T-cell (primary cell): ENCODE results near the gene EXOSC2. TPM values are rescaled to one million over a fixed set of nuclear protein-coding genes. Genes with fewer than 3 reads are reported as not detected.
A peak's percentile ranks its signal among the peaks of the same experiment; 100 is the strongest.

Source experiments
- ATAC-seq, 4 experiments: fragments of 200-7000 bp in 3 of 4; fragments of 150-1000 bp in 1 of 4; cut with Tn5 transposase; replicated peaks in 1 of 4; 1 replicate in 3 of 4; 2 replicates in 1 of 4; pipeline ENCODE4 v1.10.0; 2021; ENCODE audit warnings: moderate library complexity in 3 of 4, mild to moderate bottlenecking in 2 of 4, moderate number of reproducible peaks in 1 of 4
- CTCF ChIA-PET, 2 donors: fragments of 300-600 bp; sonication (Branson Sonifier 250); formaldehyde crosslinking; loops; one replicate each; lab custom pipeline; 2022; ENCODE audit warnings: antibody characterized with exemption in 2 of 2; lab: Charles Lee
- POLR2A ChIA-PET, 2 donors: fragments of 300-600 bp; sonication (Branson Sonifier 250); formaldehyde crosslinking; loops; one replicate each; lab custom pipeline; 2022; ENCODE audit warnings: antibody characterized with exemption in 2 of 2; lab: Charles Lee
- DNase-seq, 35 experiments: peaks; one replicate each; pipeline versions ENCODE4 v3.0.0 to v3.0.0-alpha.2; 2013 to 2023
- H3K27ac ChIP-seq: one replicate; pipeline ENCODE4 v1.5.1; 2013; ENCODE audit warnings: low read length
- H3K27me3 ChIP-seq, 2 experiments: replicated peaks in 1 of 2; 1 replicate in 1 of 2; 2 replicates in 1 of 2; pipeline versions ENCODE4 v1.6.1 to v1.7.0; 2013; ENCODE audit warnings: low read length in 1 of 2, mixed read lengths in 1 of 2; ENCODE audit not compliant: control insufficient read depth in 2 of 2, insufficient read depth in 2 of 2; ENCODE audit errors: extremely low read depth in 1 of 2
- H3K36me3 ChIP-seq, 2 donors: 1 replicate in 1 of 2; 2 replicates in 1 of 2; pipeline versions ENCODE4 v1.6.1 to v1.7.0; 2013; ENCODE audit warnings: low read length in 1 of 2; ENCODE audit not compliant: control insufficient read depth in 2 of 2, insufficient read depth in 1 of 2; ENCODE audit errors: extremely low read depth in 1 of 2
- H3K4me1 ChIP-seq, 2 experiments: 1 replicate in 1 of 2; 2 replicates in 1 of 2; pipeline versions ENCODE4 v1.6.1 to v1.7.0; 2013; ENCODE audit warnings: low read length in 2 of 2, mixed read lengths in 1 of 2; ENCODE audit not compliant: insufficient read depth in 2 of 2, control insufficient read depth in 1 of 2; ENCODE audit errors: extremely low read depth in 1 of 2
- H3K4me3 ChIP-seq, 2 donors: 1 replicate in 1 of 2; 2 replicates in 1 of 2; pipeline versions ENCODE4 v1.5.1 to v1.7.0; 2013; ENCODE audit warnings: mild to moderate bottlenecking in 2 of 2, low read length in 1 of 2, moderate library complexity in 1 of 2; ENCODE audit not compliant: control insufficient read depth in 1 of 2; ENCODE audit errors: extremely low read depth in 1 of 2
- H3K9me3 ChIP-seq: 2 replicates; pipeline ENCODE4 v1.7.0; 2013
- H3K27ac Mint-ChIP-seq, 2 donors: one replicate each; pipeline ENCODE4 v1.8.0; 2020 to 2021; ENCODE audit warnings: mild to moderate bottlenecking in 2 of 2, mixed read lengths in 2 of 2
- H3K27me3 Mint-ChIP-seq, 2 donors: one replicate each; pipeline ENCODE4 v1.8.0; 2021 to 2022; ENCODE audit warnings: mixed read lengths in 2 of 2
- H3K36me3 Mint-ChIP-seq: one replicate; pipeline ENCODE4 v1.8.0; 2021; ENCODE audit warnings: mixed read lengths
- H3K4me1 Mint-ChIP-seq, 3 donors: one replicate each; pipeline ENCODE4 v1.8.0; 2020 to 2022; ENCODE audit warnings: mixed read lengths in 3 of 3, mild to moderate bottlenecking in 1 of 3
- H3K4me3 Mint-ChIP-seq, 3 donors: one replicate each; pipeline ENCODE4 v1.8.0; 2020 to 2022; ENCODE audit warnings: mild to moderate bottlenecking in 3 of 3, mixed read lengths in 3 of 3, moderate library complexity in 3 of 3
- H3K9me3 Mint-ChIP-seq, 3 donors: one replicate each; pipeline ENCODE4 v1.8.0; 2020 to 2022; ENCODE audit warnings: mixed read lengths in 3 of 3
- WGBS: methylation state at CpG from one replicate; pipeline ENCODE4 v1.1.5; 2013; ENCODE audit warnings: missing lambda C conversion rate; ENCODE audit not compliant: insufficient coverage; 5-methylcytosine and 5-hydroxymethylcytosine counted together
- total RNA-seq, 35 experiments: library from RNA in 6 of 35; stranded (reverse) in 6 of 35; fragments of 120-200 nt in 1 of 35; gene quantifications; one replicate each; pipeline versions ENCODE4 v1.2.1 to v1.2.4 and lab custom pipeline; 2013 to 2026

Gene EXOSC2
- total RNA-seq, 5 donors from 2014 or later (not counting 1 experiment from before 2014, with no cell fraction given), result 49.1 to 59.1 (median 52.1) TPM

DNA sequence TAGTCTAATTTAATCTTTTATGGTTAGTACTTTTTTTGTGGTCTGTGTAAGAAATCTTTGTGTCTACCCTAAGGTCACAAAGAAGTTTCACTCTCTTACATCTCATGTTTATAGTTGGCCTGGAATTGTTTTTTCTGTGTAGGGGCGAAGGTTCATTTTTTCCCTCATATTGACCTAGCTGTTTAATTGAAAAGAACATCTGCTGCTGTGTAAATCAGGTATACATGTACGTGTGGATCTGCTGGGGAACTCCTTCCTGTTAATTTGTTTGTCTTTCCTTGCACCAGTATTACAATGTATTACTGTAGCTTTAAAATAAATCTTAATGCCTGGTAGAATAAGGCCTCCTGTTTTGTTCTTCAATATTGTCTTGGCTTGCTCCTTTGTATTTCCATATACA is 37.8 kb downstream of the EXOSC2 start:
- no CpG with 5 or more reads among the region's 2 CpGs for WGBS
- Mint-ChIP-seq H3K27me3 (no peaks in the 10 kb centered on the region), H3K4me3 (no peak overlapping the region), H3K36me3 (peaks cover 8% of the 10 kb centered on the region), H3K27ac (no peak overlapping the region), H3K4me1 (peaks cover 23 to 32% (median 31%) of the 10 kb centered on the region in 3 donors), H3K9me3 (peaks cover 0 to 3% (median 2%) of the 10 kb centered on the region in 3 donors)
- Histone ChIP-seq H3K9me3 (no peaks in the 10 kb centered on the region), H3K27me3 (no peaks in the 10 kb centered on the region), H3K4me3 (no peak overlapping the region), H3K27ac (no peak overlapping the region), H3K36me3 (peaks cover 0 to 2% of the 10 kb centered on the region in 2 donors), H3K4me1 (no peaks in the 10 kb centered on the region)
- ChIA-PET CTCF (no interaction called here), POLR2A (interaction anchor here (0.5 to 0.7 kb wide), 3 partner anchors 17 to 239 kb away, joined by 3 to 4 read pairs (median 3); no protein-coding TSS in a partner anchor)
- ATAC-seq (no peak), DNase-seq (no peak)

- WGBS, result no CpG with 5 or more reads among the region's 2 CpGs
- Histone ChIP-seq H3K4me1 (no peaks in the 10 kb centered on the region), H3K36me3 (peaks cover 0 to 2% of the 10 kb centered on the region in 2 donors), H3K4me3 (no peak overlapping the region), H3K27me3 (no peaks in the 10 kb centered on the region), H3K27ac (no peak overlapping the region), H3K9me3 (no peaks in the 10 kb centered on the region)
- Mint-ChIP-seq H3K4me1 (peaks cover 25 to 32% (median 31%) of the 10 kb centered on the region in 3 donors), H3K4me3 (no peak overlapping the region), H3K9me3 (peaks cover 0 to 3% (median 2%) of the 10 kb centered on the region in 3 donors), H3K27ac (no peak overlapping the region), H3K36me3 (peaks cover 8% of the 10 kb centered on the region), H3K27me3 (no peaks in the 10 kb centered on the region)
- ChIA-PET POLR2A (interaction anchor here in 1 of 2 donors (0.6 kb wide), 1 partner anchor 102 kb away, joined by 3 read pairs; no protein-coding TSS in a partner anchor), CTCF (no interaction called here)
- DNase-seq (peak in 1 of 35 experiments; percentile 20), ATAC-seq (no peak)
Observed at GRCh38 chr9:130732136-130732535, 38.6 kb downstream of the EXOSC2 start.

- WGBS, result 100% methylated on average over 3 of the region's 5 CpGs
- Mint-ChIP-seq H3K36me3 (peaks cover 8% of the 10 kb centered on the region), H3K27me3 (no peaks in the 10 kb centered on the region), H3K4me3 (no peak overlapping the region), H3K4me1 (peaks cover 25 to 32% (median 31%) of the 10 kb centered on the region in 3 donors), H3K9me3 (peaks cover 0 to 3% (median 2%) of the 10 kb centered on the region in 3 donors), H3K27ac (no peak overlapping the region)
- DNase-seq (no peak), ATAC-seq (no peak)
- Histone ChIP-seq H3K36me3 (peaks cover 0 to 2% of the 10 kb centered on the region in 2 donors), H3K27ac (no peak overlapping the region), H3K9me3 (no peaks in the 10 kb centered on the region), H3K27me3 (no peaks in the 10 kb centered on the region), H3K4me1 (no peaks in the 10 kb centered on the region), H3K4me3 (no peak overlapping the region)
- ChIA-PET CTCF (no interaction called here), POLR2A (no interaction called here)
Observed at GRCh38 chr9:130732793-130733221, 39.2 kb downstream of the EXOSC2 start.

DNA sequence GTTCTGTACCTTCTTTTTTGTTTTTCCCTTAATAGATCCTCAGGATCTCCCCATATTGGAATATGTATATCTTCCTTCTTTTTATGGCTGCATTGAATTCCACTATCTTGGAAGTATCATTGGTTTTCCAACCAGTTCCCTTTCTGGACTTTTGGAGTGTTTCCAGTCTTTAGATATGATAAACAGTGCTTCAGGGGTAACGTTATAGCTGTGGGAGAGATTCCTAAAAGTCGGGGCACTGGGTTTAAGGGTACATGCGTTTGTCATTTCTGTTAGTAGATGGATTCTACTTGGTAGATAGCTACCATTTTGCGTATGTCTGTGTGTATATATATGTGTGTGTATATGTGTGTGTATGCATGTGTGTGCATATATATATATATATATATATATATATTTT is 42.0 kb downstream of the EXOSC2 start:
- no peaks in the 10 kb centered on the region for H3K27me3 Mint-ChIP-seq
- WGBS, result 89% methylated on average over 3 of the region's 4 CpGs
- ChIA-PET CTCF (no interaction called here), POLR2A (no interaction called here)
- no peak overlapping the region for H3K4me3 Mint-ChIP-seq
- peaks cover 0 to 2% of the 10 kb centered on the region in 2 donors for H3K36me3 ChIP-seq
- H3K4me3 ChIP-seq, result no peak overlapping the region
- no peaks in the 10 kb centered on the region for H3K27me3 ChIP-seq
- no peaks in the 10 kb centered on the region for H3K9me3 ChIP-seq
- peaks cover 15 to 30% (median 23%) of the 10 kb centered on the region in 3 donors for H3K4me1 Mint-ChIP-seq
- no peaks in the 10 kb centered on the region for H3K4me1 ChIP-seq
- H3K36me3 Mint-ChIP-seq, result peaks cover 8% of the 10 kb centered on the region
- H3K27ac ChIP-seq, result no peak overlapping the region
- DNase-seq (no peak), ATAC-seq (no peak)
- H3K27ac Mint-ChIP-seq, result no peak overlapping the region
- H3K9me3 Mint-ChIP-seq, result no peaks in the 10 kb centered on the region

DNA sequence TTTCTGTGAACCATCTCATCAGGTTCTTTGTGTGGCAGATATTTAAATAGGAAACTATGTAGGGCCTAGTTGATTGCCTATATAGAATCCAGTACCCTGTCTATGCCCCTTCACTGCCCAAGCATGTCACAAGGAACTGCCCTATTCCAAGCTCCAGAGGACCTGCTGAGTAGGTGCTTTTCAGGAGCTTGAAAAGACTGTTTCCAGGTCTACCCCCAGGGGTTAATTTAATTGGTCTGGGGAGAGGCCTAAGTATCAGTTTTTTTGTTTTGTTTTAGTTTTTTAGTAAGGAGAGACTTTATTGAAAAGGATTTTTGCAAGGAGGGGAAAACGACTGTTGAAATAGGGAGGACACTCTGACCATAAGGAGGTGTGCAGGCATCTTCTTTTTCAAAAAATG is 43.3 kb downstream of the EXOSC2 start:
- no peak overlapping the region for H3K4me3 Mint-ChIP-seq
- H3K9me3 ChIP-seq, result no peaks in the 10 kb centered on the region
- ChIA-PET POLR2A (no interaction called here), CTCF (no interaction called here)
- no peak for DNase-seq
- no peaks in the 10 kb centered on the region for H3K27me3 ChIP-seq
- peaks cover 12 to 23% (median 20%) of the 10 kb centered on the region in 3 donors for H3K4me1 Mint-ChIP-seq
- WGBS, result no CpG with 5 or more reads among the region's 1 CpG
- no peak overlapping the region for H3K27ac Mint-ChIP-seq
- H3K9me3 Mint-ChIP-seq, result no peaks in the 10 kb centered on the region
- no peaks in the 10 kb centered on the region for H3K4me1 ChIP-seq
- H3K27ac ChIP-seq, result no peak overlapping the region
- no peaks in the 10 kb centered on the region for H3K27me3 Mint-ChIP-seq
- peaks cover 0 to 2% of the 10 kb centered on the region in 2 donors for H3K36me3 ChIP-seq
- no peak for ATAC-seq
- no peak overlapping the region for H3K4me3 ChIP-seq
- peaks cover 13% of the 10 kb centered on the region for H3K36me3 Mint-ChIP-seq

DNA sequence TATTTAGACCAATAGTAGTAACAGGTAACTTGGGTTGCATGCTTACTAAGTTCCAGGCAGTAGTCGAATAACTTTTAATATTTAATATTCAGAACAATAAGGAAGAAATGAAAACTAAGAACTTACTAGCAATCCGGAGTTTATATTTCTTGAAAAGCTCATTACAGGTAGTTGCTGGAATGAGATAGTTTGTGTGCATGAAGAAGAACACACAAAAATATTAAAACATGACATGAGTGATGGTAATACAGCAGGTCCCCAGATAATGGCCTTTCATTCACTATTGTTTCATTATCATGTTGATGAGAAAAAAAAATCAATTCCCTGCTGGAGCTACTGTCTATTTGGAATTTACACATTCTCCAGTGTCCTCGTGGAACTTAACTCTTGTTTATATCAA is 44.7 kb downstream of the EXOSC2 start:
- DNase-seq (no peak), ATAC-seq (no peak)
- peaks cover 0 to 2% of the 10 kb centered on the region in 2 donors for H3K36me3 ChIP-seq
- WGBS, result no CpG with 5 or more reads among the region's 3 CpGs
- H3K4me1 Mint-ChIP-seq, result peaks cover 4 to 16% (median 11%) of the 10 kb centered on the region in 3 donors
- H3K4me3 Mint-ChIP-seq, result no peak overlapping the region
- ChIA-PET POLR2A (no interaction called here), CTCF (no interaction called here)
- H3K36me3 Mint-ChIP-seq, result peaks cover 13% of the 10 kb centered on the region
- no peak overlapping the region for H3K4me3 ChIP-seq
- H3K4me1 ChIP-seq, result no peaks in the 10 kb centered on the region
- no peaks in the 10 kb centered on the region for H3K9me3 Mint-ChIP-seq
- H3K9me3 ChIP-seq, result no peaks in the 10 kb centered on the region
- no peaks in the 10 kb centered on the region for H3K27me3 Mint-ChIP-seq
- no peak overlapping the region for H3K27ac ChIP-seq
- no peak overlapping the region for H3K27ac Mint-ChIP-seq
- no peaks in the 10 kb centered on the region for H3K27me3 ChIP-seq
